Measurements from ENCODE around the gene SETD7.

DNA sequence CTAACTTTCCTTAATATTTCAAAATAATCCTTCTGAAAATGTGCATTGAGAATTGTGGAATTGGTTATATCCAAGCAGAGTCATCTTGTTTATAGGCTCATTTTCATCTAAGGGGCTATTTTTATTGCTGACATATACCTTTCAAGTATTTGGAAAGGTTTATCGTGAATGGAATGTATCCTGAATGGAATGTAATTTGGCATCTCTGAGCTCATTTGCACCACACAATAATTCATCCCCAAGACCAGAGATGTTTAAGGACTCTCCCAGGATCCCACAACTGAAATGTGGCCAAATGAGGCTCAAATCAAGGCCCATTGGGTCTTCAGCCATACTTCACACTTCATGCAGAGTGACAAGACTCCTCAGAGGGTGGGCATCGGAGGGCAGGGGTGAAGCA is 7.5 kb upstream of the SETD7 start:
- TF ChIP-seq, protein P1, sequence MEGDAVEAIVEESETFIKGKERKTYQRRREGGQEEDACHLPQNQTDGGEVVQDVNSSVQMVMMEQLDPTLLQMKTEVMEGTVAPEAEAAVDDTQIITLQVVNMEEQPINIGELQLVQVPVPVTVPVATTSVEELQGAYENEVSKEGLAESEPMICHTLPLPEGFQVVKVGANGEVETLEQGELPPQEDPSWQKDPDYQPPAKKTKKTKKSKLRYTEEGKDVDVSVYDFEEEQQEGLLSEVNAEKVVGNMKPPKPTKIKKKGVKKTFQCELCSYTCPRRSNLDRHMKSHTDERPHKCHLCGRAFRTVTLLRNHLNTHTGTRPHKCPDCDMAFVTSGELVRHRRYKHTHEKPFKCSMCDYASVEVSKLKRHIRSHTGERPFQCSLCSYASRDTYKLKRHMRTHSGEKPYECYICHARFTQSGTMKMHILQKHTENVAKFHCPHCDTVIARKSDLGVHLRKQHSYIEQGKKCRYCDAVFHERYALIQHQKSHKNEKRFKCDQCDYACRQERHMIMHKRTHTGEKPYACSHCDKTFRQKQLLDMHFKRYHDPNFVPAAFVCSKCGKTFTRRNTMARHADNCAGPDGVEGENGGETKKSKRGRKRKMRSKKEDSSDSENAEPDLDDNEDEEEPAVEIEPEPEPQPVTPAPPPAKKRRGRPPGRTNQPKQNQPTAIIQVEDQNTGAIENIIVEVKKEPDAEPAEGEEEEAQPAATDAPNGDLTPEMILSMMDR (IDR thresholded peaks at IDR 0.05; ENCODE audit: insufficient read depth, low read length, poor library complexity, severe bottlenecking), result no peak
- no peak for TF ChIP-seq EZH2phosphoT487 (conservative IDR thresholded peaks at IDR 0.05; ENCODE audit: low read length)

Measured in SU-DHL-6 (cell line).